ENCODE results near the gene SPIN1.

Gene SPIN1

GRCh38 chr9:88502552-88503034 is 114.3 kb downstream of the SPIN1 start:
- no peak for DNase-seq

GRCh38 chr9:88503081-88503844 is 115.0 kb downstream of the SPIN1 start:
- no peak for DNase-seq

- no peak for DNase-seq
These were observed 115.9 kb downstream of the SPIN1 start for GRCh38 chr9:88503845-88504764.

GRCh38 chr9:88508326-88508725 is 120.1 kb downstream of the SPIN1 start:
- DNase-seq = no peak

- DNase-seq = no peak
These were observed 123.7 kb downstream of the SPIN1 start for GRCh38 chr9:88511906-88512305.

- DNase-seq = no peak
These were observed 126.0 kb downstream of the SPIN1 start for GRCh38 chr9:88514247-88514646.

- no peak for DNase-seq
These were observed 133.1 kb downstream of the SPIN1 start for GRCh38 chr9:88521308-88521707.

GRCh38 chr9:88522360-88522759 is 134.1 kb downstream of the SPIN1 start:
- no peak for DNase-seq

- no peak for DNase-seq
These were observed 134.8 kb downstream of the SPIN1 start for GRCh38 chr9:88523056-88523455.

- no peak for DNase-seq
These were observed 136.7 kb downstream of the SPIN1 start for GRCh38 chr9:88524911-88525310.

GRCh38 chr9:88527618-88528017 is 139.4 kb downstream of the SPIN1 start:
- no peak for DNase-seq
